Thoracic aorta (tissue), 2 donors: ENCODE measurements around the gene TFDP1. TPM values are rescaled to one million over a fixed set of nuclear protein-coding genes. Genes with fewer than 3 reads are reported as not detected.

ENCODE experiments used
- ATAC-seq: fragments of 150-250 bp; one replicate; pipeline ENCODE4 v1.8.0; 2017; ENCODE audit warnings: low read depth; ENCODE audit not compliant: insufficient number of reproducible peaks, low FRiP score
- DNase-seq: peaks from one replicate; pipeline ENCODE4 v3.0.0-alpha.2; 2020; ENCODE audit warnings: low spot score
- H3K27ac ChIP-seq, 2 donors: fragments of 200-600 bp; sonication (generic); 1 replicate in 1 of 2; 2 replicates in 1 of 2; pipeline ENCODE4 v1.5.1; 2016; ENCODE audit warnings: mild to moderate bottlenecking in 2 of 2, moderate library complexity in 2 of 2
- H3K27me3 ChIP-seq: fragments of 200-600 bp; sonication (generic); replicated peaks from 2 replicates; pipeline ENCODE4 v1.6.0; 2016; ENCODE audit warnings: mild to moderate bottlenecking; ENCODE audit not compliant: insufficient read depth
- H3K36me3 ChIP-seq: fragments of 200-600 bp; sonication (generic); one replicate; pipeline ENCODE4 v1.5.1; 2016
- H3K4me1 ChIP-seq, 2 donors: fragments of 200-600 bp; sonication (generic); 1 replicate in 1 of 2; 2 replicates in 1 of 2; pipeline versions ENCODE4 v1.5.1 to v1.6.0; 2016; ENCODE audit warnings: low read depth in 2 of 2, mild to moderate bottlenecking in 1 of 2; ENCODE audit not compliant: control insufficient read depth in 1 of 2
- H3K4me3 ChIP-seq: fragments of 200-600 bp; sonication (generic); 2 replicates; pipeline ENCODE4 v1.5.1; 2016; ENCODE audit warnings: mild to moderate bottlenecking
- H3K9me3 ChIP-seq: fragments of 200-600 bp; sonication (generic); 2 replicates; pipeline ENCODE4 v1.5.1; 2016
- total RNA-seq, 2 donors: library from RNA; depleted of rRNA; stranded (reverse); fragments of >200 nt; gene quantifications; one replicate each; pipeline versions ENCODE4 v1.1.0 to v1.2.3, GENCODE V29; 2016
- TF ChIP-seq, protein P1 (sequence below): fragments of 200-600 bp; sonication (generic); IDR thresholded peaks from one replicate; pipeline ENCODE4 v1.5.1; 2019; ENCODE audit warnings: antibody characterized with exemption

Gene TFDP1
- total RNA-seq, 2 donors from 2014 or later, result 39.3 to 49.3 TPM

DNA sequence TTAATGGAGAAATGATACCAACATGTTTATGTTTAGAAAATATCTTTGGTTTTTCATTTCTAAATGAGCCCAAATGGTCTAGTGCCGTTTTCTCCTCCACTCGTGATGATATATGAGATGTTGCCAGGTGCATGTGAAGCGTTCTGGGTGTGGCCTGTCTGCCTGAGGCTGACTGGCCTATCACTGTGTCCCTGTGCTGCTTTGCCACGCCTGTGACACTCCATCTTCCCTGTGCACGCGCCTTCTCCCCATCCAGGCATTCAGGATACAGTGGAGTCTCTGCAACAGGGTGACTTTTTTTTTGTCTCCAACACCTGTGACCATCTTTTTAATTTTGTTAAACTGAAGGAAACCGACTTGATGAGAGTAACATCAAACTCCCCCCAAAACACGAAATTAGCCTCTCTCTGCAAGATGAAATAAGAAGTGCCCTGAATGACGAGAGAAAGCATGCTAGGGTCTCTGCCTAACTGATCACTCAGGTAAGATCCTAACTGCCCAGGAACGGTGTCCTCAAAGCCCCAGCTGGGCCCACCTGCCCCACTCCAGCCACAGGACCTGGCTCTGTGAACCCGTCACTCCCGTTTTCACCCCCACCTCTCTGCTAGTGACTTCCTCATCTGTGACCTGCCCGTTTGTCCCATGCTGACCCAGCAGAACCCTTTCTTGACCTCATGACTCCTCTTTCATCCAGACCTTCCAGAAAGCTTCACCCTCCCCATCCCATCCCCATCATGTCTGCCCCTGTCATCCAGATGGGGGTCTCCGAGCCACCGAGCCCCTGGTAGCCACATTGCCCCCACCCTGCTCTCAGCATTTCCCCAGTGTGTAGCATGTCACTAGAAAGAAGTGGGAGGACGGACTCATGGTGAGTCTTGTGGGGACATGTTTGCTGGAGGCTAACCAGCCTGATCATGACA is 33.2 kb upstream of the TFDP1 start:
- no peaks in the 10 kb centered on the region for H3K27me3 ChIP-seq
- ATAC-seq, result no peak
- TF ChIP-seq, protein P1, sequence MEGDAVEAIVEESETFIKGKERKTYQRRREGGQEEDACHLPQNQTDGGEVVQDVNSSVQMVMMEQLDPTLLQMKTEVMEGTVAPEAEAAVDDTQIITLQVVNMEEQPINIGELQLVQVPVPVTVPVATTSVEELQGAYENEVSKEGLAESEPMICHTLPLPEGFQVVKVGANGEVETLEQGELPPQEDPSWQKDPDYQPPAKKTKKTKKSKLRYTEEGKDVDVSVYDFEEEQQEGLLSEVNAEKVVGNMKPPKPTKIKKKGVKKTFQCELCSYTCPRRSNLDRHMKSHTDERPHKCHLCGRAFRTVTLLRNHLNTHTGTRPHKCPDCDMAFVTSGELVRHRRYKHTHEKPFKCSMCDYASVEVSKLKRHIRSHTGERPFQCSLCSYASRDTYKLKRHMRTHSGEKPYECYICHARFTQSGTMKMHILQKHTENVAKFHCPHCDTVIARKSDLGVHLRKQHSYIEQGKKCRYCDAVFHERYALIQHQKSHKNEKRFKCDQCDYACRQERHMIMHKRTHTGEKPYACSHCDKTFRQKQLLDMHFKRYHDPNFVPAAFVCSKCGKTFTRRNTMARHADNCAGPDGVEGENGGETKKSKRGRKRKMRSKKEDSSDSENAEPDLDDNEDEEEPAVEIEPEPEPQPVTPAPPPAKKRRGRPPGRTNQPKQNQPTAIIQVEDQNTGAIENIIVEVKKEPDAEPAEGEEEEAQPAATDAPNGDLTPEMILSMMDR, result no peak
- H3K4me1 ChIP-seq, result peaks cover 8 to 20% of the 10 kb centered on the region in 2 donors
- no peak overlapping the region for H3K27ac ChIP-seq
- no peak overlapping the region for H3K4me3 ChIP-seq
- peaks cover 31% of the 10 kb centered on the region for H3K36me3 ChIP-seq
- DNase-seq, result no peak
- no peaks in the 10 kb centered on the region for H3K9me3 ChIP-seq

DNA sequence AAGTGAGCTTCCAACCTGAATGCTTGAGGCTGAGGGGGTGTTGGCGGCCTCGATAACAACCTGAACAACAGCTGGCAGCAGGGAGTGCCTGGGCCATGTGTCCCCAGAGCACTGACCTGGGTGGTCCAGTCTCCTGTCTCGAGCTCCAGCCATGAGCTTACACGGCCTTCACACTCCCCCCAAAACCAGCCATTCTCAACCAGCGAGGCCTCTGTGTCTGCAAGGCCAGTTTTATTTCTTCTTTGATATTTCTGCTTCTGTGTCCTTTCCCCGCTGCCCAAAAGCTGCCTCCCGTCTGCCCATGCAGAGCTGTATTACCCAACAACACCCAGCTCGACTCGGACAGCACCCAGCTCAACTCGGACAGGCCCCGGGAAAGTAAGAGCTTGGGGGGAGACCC is 32.5 kb upstream of the TFDP1 start:
- Histone ChIP-seq H3K4me3 (no peak overlapping the region), H3K36me3 (peaks cover 31% of the 10 kb centered on the region), H3K9me3 (no peaks in the 10 kb centered on the region), H3K27ac (no peak overlapping the region), H3K27me3 (no peaks in the 10 kb centered on the region), H3K4me1 (peaks cover 4 to 12% of the 10 kb centered on the region in 2 donors)
- DNase-seq, result no peak
- TF ChIP-seq, protein P1, result no peak
- ATAC-seq, result no peak

DNA sequence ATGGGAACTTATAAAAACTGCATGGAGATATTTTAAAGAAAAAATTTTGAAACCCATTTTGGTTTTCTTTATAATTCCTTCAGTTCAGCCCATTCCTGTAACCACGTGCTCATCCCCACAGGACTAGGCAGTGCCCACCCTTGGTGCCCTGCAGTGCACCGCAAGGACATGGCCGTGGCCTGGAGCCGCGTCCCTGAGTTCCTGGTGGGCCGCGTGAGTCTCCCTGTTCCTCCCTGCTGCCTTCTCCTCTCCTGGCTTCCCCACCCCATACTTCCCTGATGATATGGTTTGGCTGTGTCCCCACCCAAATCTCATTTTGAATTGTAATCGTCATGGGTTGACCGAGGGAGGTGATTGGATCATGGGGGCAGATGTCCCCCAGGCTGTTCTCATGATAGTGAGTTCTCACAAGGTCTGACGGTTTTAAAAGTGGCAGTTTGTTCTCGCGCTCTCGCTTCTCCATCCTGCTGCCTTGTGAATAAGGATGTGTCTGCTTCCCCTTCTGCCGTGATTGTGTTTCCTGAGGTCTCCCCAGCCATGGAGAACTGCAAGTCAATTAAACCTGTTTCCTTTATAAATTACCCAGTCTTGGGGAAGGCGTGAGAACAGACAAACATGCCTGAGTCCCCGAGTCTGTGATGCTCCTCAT is 31.6 kb upstream of the TFDP1 start:
- Histone ChIP-seq H3K27ac (no peak overlapping the region), H3K27me3 (no peaks in the 10 kb centered on the region), H3K4me3 (no peak overlapping the region), H3K4me1 (peaks cover 0 to 6% of the 10 kb centered on the region in 2 donors), H3K36me3 (peaks cover 31% of the 10 kb centered on the region), H3K9me3 (no peaks in the 10 kb centered on the region)
- ATAC-seq, result no peak
- DNase-seq, result no peak
- TF ChIP-seq, protein P1, result no peak

DNA sequence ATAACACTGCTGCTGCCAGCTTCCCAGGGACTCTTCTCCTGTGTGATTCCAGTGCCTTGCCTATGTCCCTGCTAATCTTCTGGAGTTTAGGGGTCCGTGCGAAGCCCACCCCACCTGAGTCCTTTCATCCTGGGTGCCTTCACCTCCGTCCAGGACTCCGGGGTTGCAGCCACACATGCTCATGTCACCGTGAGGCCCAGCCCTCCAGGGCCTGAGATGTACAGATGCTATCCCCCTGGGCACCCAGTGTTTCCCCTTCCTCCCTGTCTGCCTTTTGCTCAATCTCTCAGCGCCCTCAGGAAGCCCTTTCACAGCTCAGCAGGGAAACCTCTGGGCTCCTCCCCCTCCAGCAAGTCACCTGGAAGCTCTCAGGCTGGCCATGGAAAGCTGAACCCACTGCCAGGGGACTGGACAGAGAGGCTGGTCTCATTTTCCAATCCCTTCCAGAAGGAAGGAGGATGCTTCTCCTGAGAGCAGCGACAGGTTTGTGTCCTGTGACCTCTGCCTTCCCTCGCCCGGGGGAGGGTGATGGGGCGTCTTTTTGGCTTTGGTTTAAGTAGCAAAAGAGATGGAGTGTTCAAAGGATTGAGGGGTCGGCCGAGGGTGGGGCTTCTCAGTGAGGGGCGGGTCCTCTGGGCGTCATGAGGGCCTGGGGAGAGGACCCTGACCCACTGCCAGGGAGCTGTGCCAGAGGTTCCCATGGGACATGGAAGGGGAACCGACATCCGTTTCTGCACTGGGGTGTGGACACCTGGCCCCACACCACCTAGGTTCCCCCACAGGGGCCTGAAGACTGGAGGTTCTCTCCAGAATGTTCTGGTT is 30.8 kb upstream of the TFDP1 start:
- Histone ChIP-seq H3K4me1 (no peaks in the 10 kb centered on the region), H3K9me3 (no peaks in the 10 kb centered on the region), H3K36me3 (peaks cover 28% of the 10 kb centered on the region), H3K4me3 (no peak overlapping the region), H3K27ac (no peak overlapping the region), H3K27me3 (no peaks in the 10 kb centered on the region)
- TF ChIP-seq, protein P1, result no peak
- no peak for DNase-seq
- no peak for ATAC-seq

DNA sequence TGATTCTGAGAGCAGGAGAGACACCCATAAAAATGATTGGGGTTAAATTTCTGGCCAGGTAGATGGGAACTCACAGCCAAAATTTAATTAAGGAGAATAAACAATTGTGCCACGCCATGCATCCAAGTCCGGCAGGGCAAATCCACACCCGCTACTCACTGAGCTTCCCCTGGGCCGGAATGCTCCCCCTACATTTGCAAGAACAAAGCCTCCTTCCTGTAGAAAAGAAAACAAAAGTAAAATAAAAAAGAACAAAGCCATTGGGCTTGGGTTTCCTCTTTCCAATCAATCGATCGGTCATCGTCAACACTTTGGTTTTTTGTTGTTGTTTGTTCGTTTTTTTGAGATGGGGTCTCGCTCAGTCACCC is 30.2 kb upstream of the TFDP1 start:
- Histone ChIP-seq H3K36me3 (peaks cover 24% of the 10 kb centered on the region), H3K27me3 (no peaks in the 10 kb centered on the region), H3K9me3 (no peaks in the 10 kb centered on the region), H3K4me3 (no peak overlapping the region), H3K4me1 (no peaks in the 10 kb centered on the region), H3K27ac (no peak overlapping the region)
- ATAC-seq, result no peak
- TF ChIP-seq, protein P1, result no peak
- no peak for DNase-seq
